Kidney tubule cell (primary cell): ENCODE data around the gene GPR107.

Source experiments
- DNase-seq: peaks from one replicate; pipeline ENCODE4 v3.0.0-alpha.2; 2018; ENCODE audit warnings: low spot score

GPR107 gene

DNA sequence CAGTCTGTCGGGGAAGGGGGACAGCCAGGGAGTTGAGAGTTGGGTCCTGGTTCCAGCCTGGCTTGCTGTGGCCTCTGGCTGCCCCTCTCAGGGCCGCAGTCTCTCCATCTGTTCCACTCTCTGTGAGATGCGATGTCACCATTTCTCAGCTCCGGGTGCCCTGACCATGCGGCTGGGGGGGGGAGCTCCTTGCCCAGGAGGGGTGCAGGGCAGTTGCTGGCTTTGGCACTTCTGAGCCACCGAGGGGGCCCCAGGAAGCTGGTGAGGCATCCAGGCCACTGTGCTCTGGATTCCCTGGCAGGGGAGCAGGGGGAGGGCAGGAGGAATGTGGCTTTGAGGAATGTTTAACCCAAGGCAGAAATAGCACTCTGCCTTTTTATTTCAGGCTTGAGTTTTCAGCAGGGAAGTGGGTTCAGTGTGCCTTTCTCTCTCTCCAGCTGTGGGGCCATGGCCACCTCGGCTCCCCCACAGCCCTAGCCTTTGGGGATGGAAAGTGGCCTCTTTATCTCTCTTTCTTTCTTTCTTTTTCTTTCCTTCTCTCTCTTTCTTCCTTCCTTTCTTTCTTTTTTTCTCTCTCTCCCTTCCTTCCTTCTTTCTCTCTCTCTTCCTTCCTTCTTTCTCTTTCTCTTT, 129.5 kb downstream of the GPR107 start:
- peak; percentile 92 for DNase-seq

- DNase-seq, result no peak
These were observed 131.3 kb downstream of the GPR107 start for GRCh38 chr9:130185017-130185416.

DNA sequence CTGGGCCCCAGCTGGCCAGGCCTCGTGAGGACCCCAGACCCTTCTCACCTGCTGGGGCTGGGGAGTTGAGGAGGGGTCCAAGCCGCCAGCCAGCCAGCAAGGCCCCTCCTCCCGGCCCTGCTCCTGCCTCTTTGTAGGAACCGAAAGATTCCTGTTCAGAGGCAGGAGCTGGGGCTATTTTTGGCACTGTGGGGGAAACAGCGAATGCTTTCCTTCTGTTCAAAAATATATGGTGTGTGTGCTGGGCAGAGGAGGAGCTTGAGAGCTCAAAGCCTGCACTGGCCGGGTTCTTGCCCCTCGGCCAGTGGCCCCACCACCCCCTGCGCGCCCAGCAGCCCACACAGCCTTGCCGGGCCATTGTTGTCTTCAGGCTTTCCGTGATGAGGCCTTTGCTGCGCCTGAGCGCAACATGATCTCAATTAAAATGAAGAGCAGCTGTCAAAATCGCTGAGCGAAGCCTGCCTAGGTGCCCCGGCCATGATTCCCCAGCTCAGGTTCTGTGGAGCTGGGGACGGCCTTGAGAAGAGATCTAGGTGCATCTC, 131.9 kb downstream of the GPR107 start:
- DNase-seq, result no peak

DNA sequence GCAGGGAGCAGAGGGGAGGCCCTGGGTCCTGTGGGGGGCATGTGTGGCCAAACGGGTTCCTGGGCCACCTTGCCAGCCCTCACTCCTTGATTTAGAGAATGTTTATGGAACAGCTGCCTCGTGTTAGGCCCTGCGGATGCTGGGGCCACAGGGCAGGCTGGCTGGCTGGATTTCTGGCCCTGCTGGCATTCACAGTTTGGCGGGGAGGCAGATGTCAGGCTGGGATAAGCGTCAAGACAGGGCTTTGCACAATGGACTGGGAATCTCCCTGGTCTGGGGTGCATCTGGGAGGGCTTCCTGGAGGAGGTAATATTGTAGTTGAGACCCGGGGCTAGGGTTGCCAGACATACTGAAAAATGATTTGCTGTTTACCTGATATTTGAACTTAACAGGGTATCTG, 132.3 kb downstream of the GPR107 start:
- no peak for DNase-seq

DNA sequence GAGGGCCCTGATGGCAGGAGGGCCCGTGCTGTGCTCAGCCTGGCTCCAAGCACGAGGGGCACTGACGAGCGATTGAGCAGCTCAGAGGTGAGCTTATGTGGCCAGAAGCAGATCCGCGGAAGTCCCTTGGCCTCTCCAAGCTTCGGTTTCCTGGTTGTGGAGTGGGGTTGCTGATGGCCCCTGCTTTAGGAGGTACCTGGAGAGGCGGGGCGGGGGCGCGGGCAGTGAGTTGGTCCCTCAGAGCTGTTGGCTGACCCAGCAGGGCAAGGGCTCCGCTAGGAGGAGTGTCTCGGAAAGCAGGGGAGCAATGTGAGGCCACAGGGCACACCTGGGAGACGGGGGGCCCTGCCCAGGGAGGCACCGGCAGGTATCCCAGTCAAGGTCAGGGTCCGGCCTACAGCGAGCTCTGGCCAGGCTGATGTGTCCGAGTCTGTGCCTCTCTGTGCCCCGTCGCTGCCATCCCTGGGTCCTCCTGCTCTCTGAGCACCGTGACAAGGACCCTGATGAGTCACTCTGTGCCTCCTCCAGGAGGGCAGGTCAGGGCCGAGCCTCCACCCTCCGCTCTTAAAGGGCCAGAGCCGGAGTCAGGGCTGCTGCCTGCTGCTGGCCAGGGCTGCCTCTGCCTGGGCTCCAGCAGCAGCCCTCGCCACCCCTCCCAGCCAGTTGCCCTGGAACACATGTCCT, 133.3 kb downstream of the GPR107 start:
- peak; percentile 92 for DNase-seq

- DNase-seq, result no peak
These were observed 133.8 kb downstream of the GPR107 start for GRCh38 chr9:130187523-130187846.

DNA sequence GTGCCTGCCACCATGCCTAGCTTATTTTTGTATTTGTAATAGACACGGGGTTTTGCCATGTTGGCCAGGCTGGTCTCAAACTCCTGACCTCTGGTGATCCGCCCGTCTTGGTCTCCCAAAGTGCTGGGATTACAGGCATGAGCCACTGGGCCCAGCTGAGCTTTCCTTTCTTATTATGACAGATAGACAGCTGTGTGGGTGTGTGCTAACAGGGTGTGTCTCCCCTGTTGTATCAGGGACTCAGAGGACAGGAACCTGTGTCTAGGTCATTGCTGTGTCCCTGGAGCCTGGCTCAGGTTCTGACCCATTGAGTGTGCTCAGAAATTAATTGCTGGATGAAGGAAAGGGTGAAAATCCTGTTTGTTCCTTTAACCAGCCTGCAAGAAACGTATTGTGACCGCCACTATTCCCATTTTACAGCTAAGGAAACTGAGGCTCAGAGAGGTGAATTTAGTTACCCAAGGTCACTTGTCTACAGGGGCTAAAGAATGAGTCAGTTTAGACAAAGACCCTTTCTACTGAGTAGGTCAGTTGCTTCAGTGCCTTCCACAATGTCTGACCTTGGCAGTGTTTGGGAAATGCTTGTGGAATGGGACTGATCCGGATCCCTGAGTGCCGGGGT, 135.3 kb downstream of the GPR107 start:
- DNase-seq, result no peak
